Activated CD8-positive, alpha-beta memory T cell treated with anti-CD3 and anti-CD28 coated beads for 48 hours (primary cell): ENCODE results near the gene CCDC9B.

Source experiments
- DNase-seq, 3 experiments: peaks; one replicate each; pipeline ENCODE4 v3.0.0-alpha.2; 2020; ENCODE audit warnings: low read depth in 2 of 3, low spot score in 2 of 3

The CCDC9B gene

GRCh38 chr15:40345867-40346578, 5.3 kb upstream of the CCDC9B start:
- no peak for DNase-seq

GRCh38 chr15:40345225-40345866, 4.6 kb upstream of the CCDC9B start:
- no peak for DNase-seq

- peak in 1 of 3 experiments; percentile 44 for DNase-seq
These were observed 3.9 kb upstream of the CCDC9B start for GRCh38 chr15:40344631-40345120.

GRCh38 chr15:40344217-40344616, 3.5 kb upstream of the CCDC9B start:
- DNase-seq, result no peak

- DNase-seq, result no peak
These were observed 2.8 kb upstream of the CCDC9B start for GRCh38 chr15:40343512-40343911.

GRCh38 chr15:40342416-40343320, 1.9 kb upstream of the CCDC9B start:
- DNase-seq, result no peak

- DNase-seq, result no peak
These were observed 550 bp downstream of the CCDC9B start for GRCh38 chr15:40340038-40340739.

- DNase-seq, result no peak
These were observed 1.2 kb downstream of the CCDC9B start for GRCh38 chr15:40339621-40339945.

- DNase-seq, result no peak
These were observed 1.7 kb downstream of the CCDC9B start for GRCh38 chr15:40338921-40339620.

- peak in 2 of 3 experiments; percentile 47 to 50 for DNase-seq
These were observed 2.6 kb downstream of the CCDC9B start for GRCh38 chr15:40338041-40338657.

- DNase-seq, result no peak
These were observed 3.1 kb downstream of the CCDC9B start for GRCh38 chr15:40337597-40337996.

- DNase-seq, result no peak
These were observed 4.0 kb downstream of the CCDC9B start for GRCh38 chr15:40336744-40337122.

- DNase-seq, result no peak
These were observed 4.6 kb downstream of the CCDC9B start for GRCh38 chr15:40335938-40336743.

- DNase-seq, result no peak
These were observed 5.6 kb downstream of the CCDC9B start for GRCh38 chr15:40334941-40335795.

GRCh38 chr15:40334541-40334940, 6.2 kb downstream of the CCDC9B start:
- no peak for DNase-seq

- no peak for DNase-seq
These were observed 6.7 kb downstream of the CCDC9B start for GRCh38 chr15:40333922-40334492.

GRCh38 chr15:40332113-40332781, 8.5 kb downstream of the CCDC9B start:
- no peak for DNase-seq
